Measurements from ENCODE around the gene PTPN20. TPM values are rescaled to one million over a fixed set of nuclear protein-coding genes. Genes with fewer than 3 reads are reported as not detected.

PTPN20 gene
- total RNA-seq, 1 donor from 2014 or later: 1.3 TPM

DNA sequence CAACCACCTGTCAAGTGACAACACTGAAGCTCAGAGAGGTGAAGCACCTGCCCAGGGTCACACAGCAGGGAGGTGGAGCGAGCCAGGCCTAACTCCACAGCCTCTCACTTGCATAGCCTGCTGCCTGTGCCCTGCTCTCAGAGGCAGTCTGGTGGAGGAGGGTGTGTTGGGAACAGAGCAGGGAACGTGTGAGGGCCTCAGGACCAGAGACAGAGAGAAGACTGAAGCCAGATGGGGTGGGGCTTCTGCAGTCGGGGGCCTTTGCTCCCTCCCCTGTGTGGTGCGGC lies 114.0 kb downstream of the PTPN20 start:
- DNase-seq (ENCODE audit: low read depth): no peak
- TF ChIP-seq, protein P1, sequence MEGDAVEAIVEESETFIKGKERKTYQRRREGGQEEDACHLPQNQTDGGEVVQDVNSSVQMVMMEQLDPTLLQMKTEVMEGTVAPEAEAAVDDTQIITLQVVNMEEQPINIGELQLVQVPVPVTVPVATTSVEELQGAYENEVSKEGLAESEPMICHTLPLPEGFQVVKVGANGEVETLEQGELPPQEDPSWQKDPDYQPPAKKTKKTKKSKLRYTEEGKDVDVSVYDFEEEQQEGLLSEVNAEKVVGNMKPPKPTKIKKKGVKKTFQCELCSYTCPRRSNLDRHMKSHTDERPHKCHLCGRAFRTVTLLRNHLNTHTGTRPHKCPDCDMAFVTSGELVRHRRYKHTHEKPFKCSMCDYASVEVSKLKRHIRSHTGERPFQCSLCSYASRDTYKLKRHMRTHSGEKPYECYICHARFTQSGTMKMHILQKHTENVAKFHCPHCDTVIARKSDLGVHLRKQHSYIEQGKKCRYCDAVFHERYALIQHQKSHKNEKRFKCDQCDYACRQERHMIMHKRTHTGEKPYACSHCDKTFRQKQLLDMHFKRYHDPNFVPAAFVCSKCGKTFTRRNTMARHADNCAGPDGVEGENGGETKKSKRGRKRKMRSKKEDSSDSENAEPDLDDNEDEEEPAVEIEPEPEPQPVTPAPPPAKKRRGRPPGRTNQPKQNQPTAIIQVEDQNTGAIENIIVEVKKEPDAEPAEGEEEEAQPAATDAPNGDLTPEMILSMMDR (conservative IDR thresholded peaks at IDR 0.05; ENCODE audit: low read depth, low read length): no peak
- no peak overlapping the region for H3K4me3 ChIP-seq (ENCODE audit: low read depth, low read length)

DNA sequence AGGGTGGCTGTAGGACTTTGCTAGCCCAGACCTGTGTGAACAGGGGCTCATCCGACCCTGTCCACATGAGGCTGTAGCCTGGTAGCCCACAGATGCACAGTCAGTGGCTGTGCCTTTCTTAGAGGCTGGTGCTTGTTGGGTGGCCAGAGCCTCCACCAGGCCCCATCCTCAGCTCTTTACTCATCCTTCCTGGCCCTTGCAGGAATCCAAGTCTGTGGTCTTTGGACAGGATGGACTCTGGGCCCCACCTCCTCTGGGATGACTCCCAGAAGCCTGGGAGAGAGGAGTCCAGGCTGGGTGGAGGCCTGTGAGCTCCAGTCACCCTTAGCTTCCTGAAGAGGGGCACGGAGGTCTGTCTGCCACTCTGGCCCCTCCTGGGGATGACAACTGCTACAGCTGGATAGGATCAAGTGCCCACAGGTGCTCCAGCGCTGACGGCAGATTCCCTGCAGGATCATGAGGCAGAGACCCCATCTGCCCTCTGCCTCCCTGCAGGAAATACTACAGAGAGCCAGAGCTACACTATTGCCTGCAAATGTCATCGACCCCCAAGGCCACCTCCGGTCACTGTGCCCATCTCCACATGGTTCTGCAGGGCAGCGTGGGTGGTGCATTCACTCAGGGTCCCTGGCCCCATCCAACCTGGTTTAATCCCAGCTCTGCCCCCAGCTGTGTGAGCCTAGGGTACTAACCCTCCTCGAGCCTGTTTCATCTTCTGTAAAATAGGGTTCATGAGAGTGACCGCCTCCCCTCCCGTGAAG lies 114.5 kb downstream of the PTPN20 start:
- TF ChIP-seq, protein P1 (conservative IDR thresholded peaks at IDR 0.05; ENCODE audit: low read depth, low read length): no peak
- DNase-seq (ENCODE audit: low read depth): no peak
- H3K4me3 ChIP-seq (ENCODE audit: low read depth, low read length): no peak overlapping the region

DNA sequence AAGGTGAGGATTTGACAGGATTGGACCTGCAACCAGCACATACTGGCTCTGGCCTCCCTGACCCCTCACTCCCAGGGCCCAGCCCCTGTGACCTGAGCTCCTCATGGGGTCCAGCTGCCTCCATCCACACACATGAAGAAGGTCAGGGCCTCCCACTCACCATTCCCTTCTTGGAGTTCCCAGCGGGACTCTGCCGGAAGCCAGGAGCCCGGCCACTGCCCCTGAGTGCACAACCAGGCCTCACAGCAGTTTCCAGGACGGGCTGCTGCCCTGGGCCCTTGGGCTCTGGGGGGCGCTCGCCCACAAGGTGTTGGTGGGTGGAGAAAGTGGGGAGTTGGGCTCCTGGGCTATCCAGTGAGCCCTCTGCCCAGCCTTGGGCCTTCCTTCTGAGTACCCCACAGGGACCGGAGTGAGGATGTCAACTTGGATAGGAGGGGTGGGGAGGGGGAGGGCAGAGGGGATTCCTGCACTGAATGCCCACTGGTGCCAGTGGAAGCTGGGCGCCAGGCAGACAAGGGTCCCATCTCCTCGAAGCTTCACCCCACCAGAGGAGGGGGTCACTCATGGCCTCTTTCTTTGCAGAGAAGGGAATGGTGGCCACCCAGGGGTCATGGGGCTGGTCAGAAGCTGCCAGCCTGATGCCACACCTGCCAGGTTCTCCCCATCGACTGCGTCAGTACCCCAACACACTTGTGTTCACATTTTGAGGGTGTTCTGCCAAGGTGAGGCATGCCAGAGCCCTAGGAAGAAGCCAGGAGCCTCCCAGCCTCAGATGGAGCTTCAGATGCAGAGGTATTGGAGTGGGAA lies 115.3 kb downstream of the PTPN20 start:
- no peak for DNase-seq (ENCODE audit: low read depth)
- TF ChIP-seq, protein P1 (conservative IDR thresholded peaks at IDR 0.05; ENCODE audit: low read depth, low read length): no peak
- H3K4me3 ChIP-seq (ENCODE audit: low read depth, low read length): no peak overlapping the region

DNA sequence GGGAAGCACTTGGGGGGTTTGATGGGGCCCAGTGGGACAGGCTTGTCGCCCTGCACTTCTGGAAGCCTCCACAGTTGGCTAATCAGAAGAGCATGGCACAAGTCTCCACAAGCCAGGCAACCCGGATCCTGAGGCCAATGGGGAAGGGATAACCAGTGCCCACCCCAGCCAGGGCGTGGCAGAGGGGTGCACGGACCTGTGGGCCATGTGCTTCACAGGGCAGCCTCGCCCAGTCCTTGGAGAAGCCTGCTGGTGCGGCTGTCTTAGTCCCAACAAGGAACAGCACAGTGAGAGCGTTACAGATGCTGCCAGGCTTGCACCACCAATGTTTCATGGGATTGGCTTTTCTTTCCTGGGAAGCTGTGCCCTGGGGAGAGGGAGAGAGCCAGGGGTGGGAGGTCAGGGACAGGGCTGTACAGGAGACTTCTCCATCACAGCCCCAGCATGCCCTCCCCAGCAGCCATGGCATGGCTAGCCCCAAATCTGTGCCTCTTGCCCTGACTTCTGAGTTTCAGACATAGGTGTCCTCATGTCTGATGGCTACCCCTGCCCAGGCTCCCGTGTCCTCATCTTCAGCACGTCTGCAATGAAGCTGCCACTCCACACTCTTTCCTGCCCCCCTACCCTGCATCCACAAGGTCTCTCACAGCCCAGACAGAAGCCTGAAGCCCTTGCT lies 116.0 kb downstream of the PTPN20 start:
- DNase-seq (ENCODE audit: low read depth): no peak
- TF ChIP-seq, protein P1 (conservative IDR thresholded peaks at IDR 0.05; ENCODE audit: low read depth, low read length): no peak
- no peak overlapping the region for H3K4me3 ChIP-seq (ENCODE audit: low read depth, low read length)

DNA sequence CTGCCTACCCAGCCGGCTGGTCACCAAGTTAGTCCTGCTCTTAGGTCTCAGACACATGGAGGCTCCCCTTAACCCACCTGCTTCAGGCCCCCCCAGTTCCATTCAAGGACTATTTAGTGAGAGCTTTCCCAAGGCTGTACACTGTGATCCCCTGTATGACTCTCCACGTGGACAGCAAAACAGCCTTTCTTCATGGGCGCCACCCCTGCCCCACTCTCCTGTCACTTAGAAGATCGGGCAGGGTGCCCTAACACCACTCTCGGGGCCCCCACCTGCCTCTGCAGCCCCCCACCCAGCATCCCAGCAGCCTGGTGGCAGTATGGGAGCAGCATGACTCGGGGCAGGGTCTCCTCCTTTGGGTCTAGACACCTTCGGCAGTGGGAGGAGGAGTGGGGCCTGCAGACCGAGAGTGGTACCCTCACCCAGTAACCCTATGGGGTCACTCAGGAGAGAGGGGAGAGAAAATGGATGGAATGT lies 116.6 kb downstream of the PTPN20 start:
- DNase-seq (ENCODE audit: low read depth): no peak
- TF ChIP-seq, protein P1 (conservative IDR thresholded peaks at IDR 0.05; ENCODE audit: low read depth, low read length): no peak
- H3K4me3 ChIP-seq (ENCODE audit: low read depth, low read length): no peak overlapping the region

DNA sequence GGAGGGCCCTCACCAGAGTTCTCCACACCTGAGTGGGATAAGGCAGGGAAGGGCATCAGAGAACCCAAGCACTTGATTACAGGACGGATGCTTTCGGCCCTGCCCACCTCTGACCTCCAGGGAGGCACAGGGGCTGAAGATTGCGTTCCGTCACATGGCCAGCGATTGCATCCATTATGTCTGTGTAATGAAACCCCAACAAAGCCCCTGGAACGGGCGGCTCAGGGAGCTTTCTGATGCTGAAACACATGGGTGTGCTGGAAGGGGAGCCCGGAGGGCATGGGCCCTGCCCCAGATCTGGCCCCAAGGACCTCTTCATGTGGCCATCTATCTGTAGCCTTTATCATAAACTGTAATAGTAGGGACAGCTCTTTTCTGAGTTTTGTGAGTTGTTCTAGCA lies 117.2 kb downstream of the PTPN20 start:
- H3K4me3 ChIP-seq (ENCODE audit: low read depth, low read length): no peak overlapping the region
- DNase-seq (ENCODE audit: low read depth): no peak
- TF ChIP-seq, protein P1 (conservative IDR thresholded peaks at IDR 0.05; ENCODE audit: low read depth, low read length): no peak

Data from epithelial cell of proximal tubule (primary cell).